DMS79 treated with DMSO at 0.1 percent for 48 hours (cell line): ENCODE results near the gene AGBL3.

Experiments
- DNase-seq: peaks from one replicate; lab custom pipeline; 2025; lab: John Stamatoyannopoulos, UW

AGBL3 gene

DNA sequence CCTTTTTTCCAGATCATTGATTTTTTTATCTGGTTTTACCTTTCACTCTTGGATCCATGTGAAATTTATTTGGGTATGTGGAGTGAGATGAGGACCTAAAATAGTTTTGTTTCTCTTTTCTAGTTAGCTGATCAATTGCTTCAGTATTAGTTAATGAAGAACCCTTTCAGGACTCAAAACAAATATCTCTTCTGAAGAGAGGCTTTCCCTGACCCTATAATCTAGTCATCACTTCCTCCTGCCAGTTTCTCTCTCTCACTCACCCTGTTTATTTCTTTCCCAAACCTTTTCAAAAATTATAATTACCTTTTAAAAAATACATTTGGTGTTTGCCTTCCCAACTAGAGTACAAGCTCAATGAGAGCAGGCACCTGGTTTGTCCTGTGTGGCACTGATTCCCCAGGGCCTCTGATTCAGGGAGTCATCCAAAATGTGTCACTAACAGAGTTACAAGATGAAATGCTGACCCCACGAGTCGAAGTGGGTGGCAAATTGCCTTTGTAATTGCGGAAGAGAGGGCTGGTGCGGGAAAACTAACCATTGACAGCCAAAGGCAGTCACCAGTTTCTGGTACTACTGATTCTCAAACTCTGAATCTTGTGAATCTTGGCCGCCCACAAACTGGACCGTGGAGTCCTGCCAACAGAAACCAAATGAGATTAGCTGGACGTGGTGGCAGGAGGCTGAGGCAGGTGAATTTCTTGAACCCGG is 163.9 kb downstream of the AGBL3 start:
- DNase-seq, result no peak

DNA sequence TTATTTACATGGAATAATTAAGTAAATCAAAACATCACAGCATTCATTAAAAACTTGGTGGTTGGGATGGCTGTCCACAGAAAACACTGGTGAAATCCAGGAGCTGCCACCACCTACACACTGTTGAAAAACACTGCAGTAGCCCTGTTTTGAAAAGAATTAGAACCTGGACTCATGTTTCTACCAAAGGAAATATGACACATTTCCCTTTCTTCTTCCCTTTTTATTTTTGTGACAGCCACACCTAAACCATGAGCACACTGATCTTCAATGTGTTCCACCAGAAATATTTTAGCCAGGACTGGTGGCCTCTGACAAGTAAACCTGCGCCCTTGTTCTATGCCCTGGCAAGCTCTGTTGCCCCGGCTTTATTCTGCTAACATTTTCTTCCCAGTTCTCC is 164.8 kb downstream of the AGBL3 start:
- no peak for DNase-seq

DNA sequence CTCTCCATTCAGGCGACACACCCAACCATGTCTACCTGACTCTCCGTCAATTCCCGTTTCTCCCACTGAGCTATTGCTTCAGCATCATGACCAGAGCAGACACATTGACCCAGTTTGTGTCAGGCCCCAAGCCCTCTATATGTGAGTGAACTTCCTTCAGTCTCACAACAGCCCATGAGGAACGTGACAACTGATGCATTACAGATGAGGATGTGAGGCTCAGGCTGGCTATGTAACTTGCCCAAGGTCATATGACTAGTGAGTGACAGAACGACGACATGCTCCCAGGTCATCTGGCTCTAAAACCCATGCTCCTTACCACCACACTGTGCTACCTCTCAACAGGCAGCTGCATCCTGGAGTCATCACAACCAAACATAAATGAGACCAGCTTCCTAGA is 165.2 kb downstream of the AGBL3 start:
- DNase-seq, result no peak

- DNase-seq, result no peak
Measured at GRCh38 chr7:135152442-135152841, 166.1 kb downstream of the AGBL3 start.

GRCh38 chr7:135154734-135155133 is 168.4 kb downstream of the AGBL3 start:
- no peak for DNase-seq

GRCh38 chr7:135156290-135156689 is 170.0 kb downstream of the AGBL3 start:
- DNase-seq, result no peak

DNA sequence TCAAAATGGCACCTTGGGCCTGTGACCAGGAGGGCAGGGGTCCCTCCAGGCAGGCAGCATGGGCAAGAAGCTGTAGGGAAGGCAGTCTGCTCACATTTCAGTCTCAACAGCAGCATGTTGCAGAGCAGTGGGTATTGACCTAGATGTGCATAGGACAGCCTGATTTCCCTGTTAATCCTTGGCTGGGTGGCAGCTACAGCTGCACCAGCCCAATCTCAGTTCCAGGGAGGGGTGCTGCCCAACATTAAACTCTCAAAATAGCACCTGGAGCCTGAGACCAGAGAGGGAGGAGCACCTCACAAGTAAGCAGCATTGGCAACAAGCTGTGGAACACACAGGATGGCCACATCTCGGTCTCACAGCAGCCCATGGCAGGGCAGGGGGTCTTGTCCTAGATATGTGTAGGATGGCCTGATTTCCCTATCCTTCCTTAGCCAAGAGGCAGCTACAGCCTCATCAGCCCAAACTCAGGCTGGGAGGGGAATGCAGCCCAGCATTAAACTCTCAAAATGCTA is 171.9 kb downstream of the AGBL3 start:
- DNase-seq, result no peak

DNA sequence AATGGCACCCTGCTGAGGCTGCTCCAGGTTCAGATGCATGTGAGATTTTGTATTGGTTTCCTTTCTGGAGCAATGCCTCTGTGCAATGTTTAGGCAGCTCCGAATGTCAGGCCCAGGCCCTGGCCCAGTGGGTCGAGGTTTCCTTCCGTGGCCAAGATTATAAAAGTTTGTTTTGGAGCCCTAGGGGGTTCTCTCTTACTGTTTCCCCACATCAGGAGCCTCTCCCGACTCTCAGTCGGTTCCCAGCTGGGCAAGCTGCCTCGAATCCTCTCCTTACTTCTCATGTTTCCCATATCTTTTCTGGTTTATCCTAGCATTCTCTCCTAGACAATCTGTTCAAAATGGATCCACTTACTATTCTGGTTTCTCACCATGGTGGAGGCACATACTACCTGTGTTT is 172.6 kb downstream of the AGBL3 start:
- DNase-seq, result no peak

- no peak for DNase-seq
Measured at GRCh38 chr7:135159359-135160085, 173.2 kb downstream of the AGBL3 start.

DNA sequence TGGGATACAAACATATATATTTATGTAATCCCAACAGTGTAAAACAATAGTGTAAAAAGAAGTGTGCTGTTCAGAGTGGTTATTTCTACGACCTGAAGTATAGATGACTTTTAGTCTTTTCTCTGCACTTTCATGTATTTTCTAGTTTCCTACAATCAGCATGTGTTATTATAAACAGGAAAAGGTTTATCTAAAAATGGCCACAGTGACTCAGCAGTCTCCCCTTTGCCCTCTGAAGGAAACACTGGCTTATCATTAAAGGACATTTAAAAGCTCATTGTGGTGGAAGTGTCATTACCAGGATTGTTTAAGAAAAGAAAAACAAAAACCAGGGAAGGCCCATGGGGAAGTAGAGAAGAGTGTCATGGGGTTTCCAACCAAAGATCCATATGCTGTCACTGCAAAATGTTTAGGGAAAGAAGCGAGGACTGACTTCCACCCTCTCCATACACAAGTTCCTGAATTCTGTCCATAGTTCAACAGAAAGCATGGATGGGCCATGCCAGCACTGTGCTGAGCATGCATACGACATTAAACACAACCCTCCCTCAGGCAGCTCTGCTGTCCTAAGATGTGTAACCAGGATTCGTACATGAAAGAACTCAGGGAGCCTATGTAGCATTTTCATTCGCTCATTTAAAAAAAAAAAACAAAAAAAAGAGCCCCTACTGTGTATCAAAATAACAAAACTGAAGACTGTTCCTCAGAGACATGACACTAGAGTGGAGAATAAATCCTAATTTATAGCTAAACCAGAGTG is 174.0 kb downstream of the AGBL3 start:
- no peak for DNase-seq

- no peak for DNase-seq
Measured at GRCh38 chr7:135160858-135161653, 174.7 kb downstream of the AGBL3 start.

DNA sequence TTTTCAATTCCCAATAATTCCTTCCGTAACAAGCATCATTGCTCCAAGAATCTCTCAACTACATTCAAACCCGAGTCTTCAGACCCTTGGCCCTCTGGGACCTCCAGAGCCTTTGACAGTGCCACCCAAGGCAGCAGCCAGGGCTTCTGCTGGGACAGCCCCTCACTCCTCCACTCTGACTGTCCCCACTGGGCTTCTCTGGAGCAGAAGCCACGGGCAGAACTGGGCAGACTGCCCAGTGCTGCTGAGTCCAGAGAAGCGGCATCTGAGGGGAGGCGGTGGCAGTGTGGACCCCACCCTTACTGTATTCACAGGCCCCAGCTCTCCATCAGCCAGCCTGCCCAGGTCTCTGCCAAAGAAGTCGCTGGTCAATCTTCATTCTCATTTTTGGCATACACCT is 175.4 kb downstream of the AGBL3 start:
- no peak for DNase-seq

DNA sequence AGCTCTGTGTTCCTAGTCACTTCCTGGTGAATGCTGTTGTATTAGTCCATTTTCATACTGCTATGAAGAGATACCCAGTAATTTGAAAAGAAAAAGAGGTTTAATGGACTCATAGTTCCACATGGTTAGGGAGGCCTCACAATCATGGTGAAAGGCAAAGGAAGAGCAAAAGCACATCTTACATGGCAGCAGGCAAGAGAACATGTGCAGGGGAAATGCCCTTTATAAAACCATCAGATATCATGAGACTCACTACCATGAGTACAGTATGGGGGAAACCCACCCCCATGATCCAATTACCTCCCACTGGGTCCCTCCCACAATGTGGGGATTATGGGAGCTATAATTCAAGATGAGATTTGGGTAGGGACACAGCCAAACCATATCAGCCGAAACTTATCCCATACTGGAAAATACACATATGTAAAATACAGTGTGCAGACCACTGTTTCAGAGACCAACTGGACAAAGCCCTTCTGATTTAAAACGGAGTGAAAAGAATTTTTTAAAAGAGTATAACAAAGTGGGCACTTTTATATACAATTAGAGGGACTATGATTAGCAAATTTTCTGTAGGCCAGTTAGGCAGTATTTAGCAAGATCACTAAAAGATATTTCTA is 176.2 kb downstream of the AGBL3 start:
- no peak for DNase-seq

DNA sequence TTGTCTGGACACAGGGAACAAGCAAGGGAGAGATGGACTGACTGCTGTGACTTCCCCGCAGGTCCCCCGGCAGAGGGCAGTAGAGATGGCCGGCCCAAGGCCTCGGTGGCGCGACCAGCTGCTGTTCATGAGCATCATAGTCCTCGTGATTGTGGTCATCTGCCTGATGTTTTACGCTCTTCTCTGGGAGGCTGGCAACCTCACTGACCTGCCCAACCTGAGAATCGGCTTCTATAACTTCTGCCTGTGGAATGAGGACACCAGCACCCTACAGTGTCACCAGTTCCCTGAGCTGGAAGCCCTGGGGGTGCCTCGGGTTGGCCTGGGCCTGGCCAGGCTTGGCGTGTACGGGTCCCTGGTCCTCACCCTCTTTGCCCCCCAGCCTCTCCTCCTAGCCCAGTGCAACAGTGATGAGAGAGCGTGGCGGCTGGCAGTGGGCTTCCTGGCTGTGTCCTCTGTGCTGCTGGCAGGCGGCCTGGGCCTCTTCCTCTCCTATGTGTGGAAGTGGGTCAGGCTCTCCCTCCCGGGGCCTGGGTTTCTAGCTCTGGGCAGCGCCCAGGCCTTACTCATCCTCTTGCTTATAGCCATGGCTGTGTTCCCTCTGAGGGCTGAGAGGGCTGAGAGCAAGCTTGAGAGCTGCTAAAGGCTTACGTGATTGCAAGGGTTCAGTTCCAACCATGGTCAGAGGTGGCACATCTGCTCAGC is 178.2 kb downstream of the AGBL3 start:
- no peak for DNase-seq

DNA sequence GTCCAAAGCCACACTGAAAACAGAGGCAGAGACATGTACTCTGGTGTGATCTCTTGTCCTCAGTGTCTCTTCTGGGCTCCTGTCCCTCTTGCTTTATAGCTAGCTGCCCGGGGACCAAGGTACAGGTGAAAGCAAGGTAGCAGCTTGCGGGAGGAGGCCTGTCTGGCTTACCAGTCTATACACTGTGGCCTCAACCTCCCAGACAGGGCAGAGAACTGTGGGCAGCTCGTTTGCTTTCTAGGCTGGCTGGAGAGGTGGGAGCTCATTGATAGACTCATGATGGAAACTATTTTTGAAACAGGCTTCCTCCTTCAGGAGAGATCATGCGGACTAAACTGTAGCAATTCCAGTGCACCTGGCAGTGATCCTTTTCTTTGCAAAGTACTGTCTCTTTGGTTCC is 179.6 kb downstream of the AGBL3 start:
- DNase-seq, result no peak

- no peak for DNase-seq
Measured at GRCh38 chr7:135166338-135166990, 180.2 kb downstream of the AGBL3 start.

GRCh38 chr7:135167365-135167917 is 181.1 kb downstream of the AGBL3 start:
- DNase-seq, result no peak

- no peak for DNase-seq
Measured at GRCh38 chr7:135168001-135168400, 181.7 kb downstream of the AGBL3 start.

GRCh38 chr7:135168489-135169140 is 182.3 kb downstream of the AGBL3 start:
- DNase-seq, result no peak
